ENCODE results near the gene IMP4. TPM values are rescaled to one million over a fixed set of nuclear protein-coding genes. Genes with fewer than 3 reads are reported as not detected.
A peak's percentile ranks its signal among the peaks of the same experiment; 100 is the strongest.

Gene IMP4
- total RNA-seq, 1 donor from 2014 or later: 43.5 TPM

DNA sequence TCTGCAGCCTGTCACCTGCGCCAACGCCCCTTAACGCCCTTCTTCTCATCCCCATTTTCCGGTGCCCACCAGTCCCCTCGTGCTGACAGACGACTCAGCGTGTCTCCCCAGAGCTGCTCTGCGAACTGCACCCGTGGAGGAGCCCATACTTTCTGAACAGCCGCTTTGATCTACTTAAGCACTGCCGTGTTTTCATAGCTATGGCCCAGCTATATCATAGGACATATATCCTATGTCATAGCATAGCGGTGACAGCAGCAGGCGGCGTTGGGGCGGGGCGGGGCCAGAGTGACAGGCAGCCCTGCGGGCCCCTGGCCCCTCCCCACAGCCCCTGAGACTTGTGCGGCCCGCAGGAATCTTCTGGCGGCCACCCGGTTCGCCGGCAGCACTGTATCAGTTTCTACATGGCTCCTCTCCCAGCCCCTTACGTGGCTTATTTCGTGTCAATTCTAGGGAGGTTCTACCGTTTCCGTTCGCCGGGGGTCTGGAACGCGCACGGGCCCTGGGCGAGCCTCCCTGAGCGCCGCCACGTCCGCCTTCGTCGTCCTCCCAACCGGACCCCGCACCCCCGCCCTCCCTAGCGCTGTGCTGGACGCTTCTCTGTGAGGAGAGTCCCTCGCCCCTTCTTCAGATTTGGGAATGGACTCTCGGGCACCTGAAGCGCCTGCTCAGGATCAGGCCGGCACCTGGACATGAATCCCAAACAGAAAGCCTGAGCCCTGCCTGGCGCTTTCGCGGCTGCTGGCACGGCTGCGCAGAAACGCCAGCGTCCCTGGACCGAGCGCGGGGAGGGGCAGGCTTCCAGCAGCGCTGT lies 48.6 kb downstream of the IMP4 start:
- Mint-ChIP-seq H3K4me3 (ENCODE audit: unreplicated experiment) (peak overlapping the region; percentile 84), H3K36me3 (ENCODE audit: low read depth) (no peaks in the 10 kb centered on the region), H3K9me3 (ENCODE audit: low read depth) (peaks cover 2% of the 10 kb centered on the region), H3K27ac (ENCODE audit: unreplicated experiment) (peak overlapping the region; percentile 95), H3K27me3 (ENCODE audit: low read depth) (peaks cover 1% of the 10 kb centered on the region), H3K4me1 (ENCODE audit: low read depth) (peaks cover 30% of the 10 kb centered on the region)
- TF ChIP-seq, protein P1, sequence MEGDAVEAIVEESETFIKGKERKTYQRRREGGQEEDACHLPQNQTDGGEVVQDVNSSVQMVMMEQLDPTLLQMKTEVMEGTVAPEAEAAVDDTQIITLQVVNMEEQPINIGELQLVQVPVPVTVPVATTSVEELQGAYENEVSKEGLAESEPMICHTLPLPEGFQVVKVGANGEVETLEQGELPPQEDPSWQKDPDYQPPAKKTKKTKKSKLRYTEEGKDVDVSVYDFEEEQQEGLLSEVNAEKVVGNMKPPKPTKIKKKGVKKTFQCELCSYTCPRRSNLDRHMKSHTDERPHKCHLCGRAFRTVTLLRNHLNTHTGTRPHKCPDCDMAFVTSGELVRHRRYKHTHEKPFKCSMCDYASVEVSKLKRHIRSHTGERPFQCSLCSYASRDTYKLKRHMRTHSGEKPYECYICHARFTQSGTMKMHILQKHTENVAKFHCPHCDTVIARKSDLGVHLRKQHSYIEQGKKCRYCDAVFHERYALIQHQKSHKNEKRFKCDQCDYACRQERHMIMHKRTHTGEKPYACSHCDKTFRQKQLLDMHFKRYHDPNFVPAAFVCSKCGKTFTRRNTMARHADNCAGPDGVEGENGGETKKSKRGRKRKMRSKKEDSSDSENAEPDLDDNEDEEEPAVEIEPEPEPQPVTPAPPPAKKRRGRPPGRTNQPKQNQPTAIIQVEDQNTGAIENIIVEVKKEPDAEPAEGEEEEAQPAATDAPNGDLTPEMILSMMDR (IDR thresholded peaks at IDR 0.05): no peak
- no peak for DNase-seq (ENCODE audit: low spot score)

DNA sequence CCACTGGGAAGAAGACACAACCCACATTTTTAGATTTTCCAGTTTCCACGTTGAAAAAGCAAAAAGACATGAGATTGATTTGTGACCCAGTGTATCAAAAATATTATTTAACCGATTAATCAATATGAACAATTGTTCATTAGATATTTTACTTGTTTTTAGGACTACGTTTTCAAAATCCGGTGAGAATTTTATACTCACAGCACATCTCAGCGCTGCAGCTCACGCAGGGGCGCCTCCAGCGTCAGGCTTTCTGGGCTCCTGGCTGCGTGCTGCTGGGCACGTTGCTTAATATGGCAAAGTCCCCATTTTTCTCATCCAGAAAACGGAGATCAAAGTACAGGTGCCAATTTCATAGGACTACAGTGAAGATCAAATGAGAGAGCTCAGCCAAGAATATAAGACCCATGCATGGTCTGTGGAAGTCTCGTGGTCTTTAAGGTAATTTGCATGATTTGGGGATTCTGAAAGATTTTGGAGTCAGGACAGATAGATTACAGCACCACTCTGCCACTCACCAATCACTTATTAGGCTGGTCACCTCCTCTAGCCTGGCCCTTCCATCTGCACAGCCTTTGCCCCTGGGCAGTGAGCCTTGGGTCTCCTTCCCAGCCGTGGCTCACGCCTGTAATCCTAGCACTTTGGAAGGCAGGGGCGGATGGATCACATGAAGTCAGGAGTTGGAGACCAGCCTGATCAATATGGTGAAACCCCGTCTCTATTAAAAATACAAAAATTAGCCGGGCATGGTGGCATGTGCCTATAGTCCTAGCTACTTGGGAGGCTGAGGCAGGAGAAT lies 49.4 kb downstream of the IMP4 start:
- H3K27ac Mint-ChIP-seq (ENCODE audit: unreplicated experiment): peak overlapping the region; percentile 95

DNA sequence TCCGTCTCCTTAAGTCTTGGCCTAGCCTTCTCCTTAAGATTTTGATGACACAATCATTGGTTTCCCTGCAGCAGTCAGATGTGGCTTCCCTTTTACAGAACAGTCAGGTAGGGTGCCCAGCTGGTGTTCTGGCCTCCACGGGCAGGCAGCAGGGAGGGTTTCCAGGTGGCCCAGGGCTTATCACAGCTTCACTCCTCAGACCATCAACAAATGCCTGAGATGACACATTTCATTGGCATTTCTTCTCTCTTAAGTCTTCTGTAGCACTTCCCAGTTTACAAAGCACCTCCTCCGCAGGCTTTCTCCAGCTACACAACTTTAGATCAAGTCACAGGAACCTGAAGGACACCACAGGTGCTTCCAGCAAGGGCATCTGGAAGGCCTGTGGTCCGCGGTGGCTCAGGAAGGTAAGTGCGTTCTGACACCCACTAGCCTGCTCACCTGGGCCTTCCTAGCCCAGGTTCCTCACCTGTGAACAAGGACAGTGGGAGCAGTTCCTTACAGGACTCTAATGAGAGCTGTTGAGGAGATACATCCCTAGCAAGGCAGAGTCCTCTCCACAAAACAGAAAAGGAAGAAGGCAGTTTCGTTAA lies 50.7 kb downstream of the IMP4 start:
- TF ChIP-seq, protein P1 (IDR thresholded peaks at IDR 0.05): no peak
- peak overlapping the region; percentile 12 for H3K27ac Mint-ChIP-seq (ENCODE audit: unreplicated experiment)
- H3K27me3 Mint-ChIP-seq (ENCODE audit: low read depth): peaks cover 5% of the 10 kb centered on the region
- no peak overlapping the region for H3K4me3 Mint-ChIP-seq (ENCODE audit: unreplicated experiment)
- no peak for DNase-seq (ENCODE audit: low spot score)
- peaks cover 2% of the 10 kb centered on the region for H3K9me3 Mint-ChIP-seq (ENCODE audit: low read depth)
- no peaks in the 10 kb centered on the region for H3K36me3 Mint-ChIP-seq (ENCODE audit: low read depth)
- H3K4me1 Mint-ChIP-seq (ENCODE audit: low read depth): peaks cover 19% of the 10 kb centered on the region

More for the DNA sequence above, 49.4 kb downstream of the IMP4 start:
- Mint-ChIP-seq H3K4me3 (ENCODE audit: unreplicated experiment) (peak overlapping the region; percentile 84), H3K36me3 (ENCODE audit: low read depth) (no peaks in the 10 kb centered on the region), H3K4me1 (ENCODE audit: low read depth) (peaks cover 23% of the 10 kb centered on the region), H3K27me3 (ENCODE audit: low read depth) (peaks cover 2% of the 10 kb centered on the region), H3K9me3 (ENCODE audit: low read depth) (peaks cover 2% of the 10 kb centered on the region)
- no peak for DNase-seq (ENCODE audit: low spot score)
- TF ChIP-seq, protein P1 (IDR thresholded peaks at IDR 0.05): peak; percentile 40

Other genes with a start within 250 kb of the IMP4 start
- 8.4 TPM in 2 of 3 replicates, not detected in the other for gene POTEF, start 213.7 kb upstream of the IMP4 start, total RNA-seq
- gene CCDC74B, start 197.8 kb upstream of the IMP4 start, total RNA-seq: 1.0 to 3.0 TPM (median 1.2 TPM) in 3 replicates
- gene SMPD4, start 161.3 kb upstream of the IMP4 start, total RNA-seq: 50.7 to 67.1 TPM (median 58.3 TPM) in 3 replicates
- 255 to 269 TPM (median 260 TPM) in 3 replicates for gene MZT2B, start 160.6 kb upstream of the IMP4 start, total RNA-seq
- gene TUBA3E, start 144.5 kb upstream of the IMP4 start, total RNA-seq: not detected in 3 replicates
- gene PTPN18, start 13.2 kb downstream of the IMP4 start, total RNA-seq: 24.0 to 31.9 TPM (median 26.0 TPM) in 3 replicates
- gene POTEI, start 166.4 kb downstream of the IMP4 start, total RNA-seq: 0.07 to 1.2 TPM (median 1.0 TPM) in 3 replicates
- not detected in 3 replicates for gene CFC1B, start 178.3 kb downstream of the IMP4 start, total RNA-seq

Data from chondrocyte (in vitro differentiated cells).